Amniotic epithelial cell (primary cell): ENCODE results near the gene MAP3K1.

ENCODE experiments used
- DNase-seq: peaks from one replicate; pipeline ENCODE4 v3.0.0-alpha.2; 2010; ENCODE audit warnings: low read depth

Gene MAP3K1

DNA sequence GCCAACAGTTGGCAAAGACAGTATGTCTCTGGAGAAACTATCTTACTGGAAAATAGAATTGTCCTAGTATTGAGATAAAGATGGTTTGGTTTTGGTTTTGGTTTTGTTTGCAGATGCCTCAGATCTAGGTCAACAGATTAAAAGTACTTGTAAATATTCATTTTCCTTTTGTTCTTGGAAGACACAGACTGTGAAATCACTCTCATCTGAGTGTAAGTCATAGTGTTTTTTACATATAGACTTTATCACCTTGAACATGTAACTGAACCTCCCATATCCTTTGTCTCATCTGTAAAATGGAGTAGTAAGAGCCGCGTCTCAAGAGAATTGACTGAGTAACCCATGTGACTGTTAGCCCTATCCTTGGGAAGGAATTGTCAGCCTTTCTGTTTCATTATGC lies 34.3 kb downstream of the MAP3K1 start:
- peak; percentile 27 for DNase-seq

DNA sequence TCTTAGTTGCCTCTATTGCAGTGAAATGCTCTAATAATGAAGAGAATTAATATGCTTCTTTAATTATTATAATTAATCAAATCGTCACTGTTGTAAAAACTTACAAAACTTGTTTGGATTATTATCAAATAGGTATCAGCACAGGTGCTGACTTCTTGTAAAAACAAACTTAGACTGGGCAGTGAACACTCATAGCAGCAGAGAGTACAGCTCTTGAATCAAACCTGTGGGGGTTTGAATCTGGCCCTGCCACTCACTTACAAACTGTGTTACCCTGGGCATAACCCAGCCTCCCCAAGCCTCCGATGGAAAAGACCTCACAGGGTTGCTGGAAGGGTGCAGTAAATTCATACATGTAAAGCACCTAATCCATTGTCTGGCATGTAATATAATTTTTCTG lies 35.1 kb downstream of the MAP3K1 start:
- DNase-seq: peak; percentile 51

DNA sequence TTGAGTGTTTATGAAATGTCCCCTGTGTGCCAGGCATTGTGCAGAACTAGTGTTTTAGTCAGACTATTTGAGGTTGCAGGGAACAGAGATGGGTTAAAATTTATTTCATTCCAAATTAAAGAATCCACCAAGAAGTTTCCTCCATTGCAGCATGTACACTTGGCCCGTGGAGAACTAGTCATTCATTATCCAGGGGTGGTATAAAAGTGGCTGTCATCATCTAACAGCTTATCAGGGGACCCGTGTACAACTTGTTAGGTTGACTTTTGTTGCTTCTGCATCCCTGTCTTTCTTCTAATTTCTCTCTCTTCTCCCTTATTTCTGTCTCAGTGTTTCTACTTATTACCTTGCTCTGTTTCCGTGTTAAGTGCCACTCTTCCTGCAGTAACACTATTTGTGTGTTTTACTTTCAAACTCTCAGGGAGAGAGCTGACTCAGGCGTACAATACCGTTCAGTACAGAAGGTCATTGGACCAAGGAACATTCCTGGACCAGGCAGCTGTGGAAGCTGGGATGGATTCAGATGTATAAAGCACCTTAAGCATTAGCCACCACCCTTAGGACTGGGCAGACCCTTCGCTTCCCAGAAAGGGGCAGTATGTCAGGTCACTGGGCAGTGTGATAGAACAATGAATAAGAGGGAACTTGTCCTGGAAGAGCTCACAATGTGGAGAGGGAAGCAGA lies 36.1 kb downstream of the MAP3K1 start:
- DNase-seq: peak; percentile 69

DNA sequence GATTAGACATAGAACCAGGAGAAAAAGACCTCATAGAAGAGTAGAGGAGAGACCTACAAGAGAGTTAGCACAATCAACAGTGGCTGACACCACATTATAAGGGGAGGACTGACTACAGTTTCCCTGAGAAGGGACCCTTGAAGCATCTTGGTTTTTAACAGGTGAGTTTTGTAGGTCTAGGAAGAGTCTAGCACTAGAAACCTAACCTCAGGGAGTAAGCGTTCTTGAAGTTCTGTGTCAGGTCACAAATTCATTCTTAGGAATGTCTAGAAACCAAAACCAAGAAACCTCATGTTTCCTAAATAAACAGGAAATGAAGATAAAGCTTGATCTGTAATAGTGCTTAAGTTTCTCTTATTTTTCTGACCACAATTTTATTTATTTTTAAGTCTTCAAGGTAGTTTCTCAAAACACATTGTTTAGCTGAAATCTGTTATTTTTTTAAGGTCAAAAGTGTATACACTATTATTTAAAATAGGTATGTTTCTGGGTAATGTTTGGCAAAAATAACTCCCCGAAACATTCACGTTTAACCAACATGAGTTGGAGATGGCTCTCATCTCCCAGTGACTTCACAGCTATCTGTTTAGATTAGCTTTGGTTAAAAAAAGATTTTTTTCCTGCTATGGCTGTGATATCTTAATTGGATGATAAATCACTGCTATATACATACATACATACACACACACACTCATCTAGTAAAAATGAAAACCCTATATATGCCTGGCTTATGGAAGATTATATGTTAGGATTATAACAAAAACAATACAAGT lies 37.1 kb downstream of the MAP3K1 start:
- peak; percentile 81 for DNase-seq

DNA sequence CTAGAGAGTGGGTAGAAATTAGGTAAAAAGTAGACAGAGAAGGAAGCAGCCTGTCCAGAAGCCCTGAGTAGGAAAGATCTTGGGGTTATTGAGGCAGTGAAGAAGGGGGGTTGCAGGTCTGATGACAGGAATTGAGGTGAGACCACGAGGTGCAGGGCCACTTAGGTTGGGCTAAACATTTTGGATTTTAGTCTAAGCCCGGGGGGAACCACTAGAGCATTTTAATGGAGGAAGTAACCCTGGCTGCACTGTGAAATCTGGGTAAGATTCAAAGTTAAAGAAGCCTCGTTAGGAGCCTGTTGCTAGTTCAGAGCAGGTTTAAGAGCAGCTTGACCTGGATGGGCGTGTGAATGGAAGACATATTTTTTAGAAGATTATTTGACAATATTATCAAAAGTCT lies 38.3 kb downstream of the MAP3K1 start:
- no peak for DNase-seq

DNA sequence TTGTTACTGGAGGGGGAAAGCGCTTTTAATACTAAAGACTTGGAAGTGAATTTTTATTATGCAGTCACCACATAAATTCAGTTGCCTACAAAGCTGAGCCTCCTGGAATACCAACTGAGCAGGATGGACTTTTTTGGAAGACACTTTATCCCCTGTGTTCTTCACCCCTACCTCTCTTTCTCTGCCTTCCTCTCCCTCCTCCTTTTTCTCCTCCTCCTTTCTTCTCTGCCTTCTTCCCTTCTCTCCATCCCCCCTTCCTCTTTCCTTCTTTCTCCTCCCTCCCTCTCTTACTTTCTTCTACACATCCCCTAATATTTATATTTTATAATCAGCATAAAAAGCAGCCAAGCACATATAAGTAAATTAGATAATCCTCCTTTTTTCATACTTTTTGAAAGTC lies 39.6 kb downstream of the MAP3K1 start:
- DNase-seq: no peak

DNA sequence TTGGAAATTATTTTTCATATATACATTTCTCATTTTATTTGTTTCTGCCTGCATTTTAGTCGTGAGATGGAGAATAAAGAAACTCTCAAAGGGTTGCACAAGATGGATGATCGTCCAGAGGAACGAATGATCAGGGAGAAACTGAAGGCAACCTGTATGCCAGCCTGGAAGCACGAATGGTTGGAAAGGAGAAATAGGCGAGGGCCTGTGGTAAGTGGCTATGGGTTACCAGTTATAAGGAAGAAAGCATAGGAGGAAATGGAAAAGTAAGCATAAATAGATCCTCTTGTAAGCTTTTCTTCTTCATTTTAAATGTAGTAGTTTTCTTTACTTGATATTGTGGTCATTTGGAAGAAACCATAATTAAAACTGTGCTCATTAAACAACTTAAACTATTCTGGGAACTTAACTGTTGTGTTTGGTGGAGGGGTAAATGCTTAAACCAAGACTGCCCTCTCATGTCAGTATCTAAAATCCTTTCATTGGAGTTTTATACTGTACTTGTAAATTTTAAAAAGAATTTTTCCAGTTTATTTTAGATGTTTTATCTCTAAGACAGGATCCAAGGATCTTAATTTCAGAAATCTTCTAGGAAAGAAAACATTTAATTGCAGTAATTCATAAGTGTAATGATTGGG lies 41.3 kb downstream of the MAP3K1 start:
- DNase-seq: no peak

DNA sequence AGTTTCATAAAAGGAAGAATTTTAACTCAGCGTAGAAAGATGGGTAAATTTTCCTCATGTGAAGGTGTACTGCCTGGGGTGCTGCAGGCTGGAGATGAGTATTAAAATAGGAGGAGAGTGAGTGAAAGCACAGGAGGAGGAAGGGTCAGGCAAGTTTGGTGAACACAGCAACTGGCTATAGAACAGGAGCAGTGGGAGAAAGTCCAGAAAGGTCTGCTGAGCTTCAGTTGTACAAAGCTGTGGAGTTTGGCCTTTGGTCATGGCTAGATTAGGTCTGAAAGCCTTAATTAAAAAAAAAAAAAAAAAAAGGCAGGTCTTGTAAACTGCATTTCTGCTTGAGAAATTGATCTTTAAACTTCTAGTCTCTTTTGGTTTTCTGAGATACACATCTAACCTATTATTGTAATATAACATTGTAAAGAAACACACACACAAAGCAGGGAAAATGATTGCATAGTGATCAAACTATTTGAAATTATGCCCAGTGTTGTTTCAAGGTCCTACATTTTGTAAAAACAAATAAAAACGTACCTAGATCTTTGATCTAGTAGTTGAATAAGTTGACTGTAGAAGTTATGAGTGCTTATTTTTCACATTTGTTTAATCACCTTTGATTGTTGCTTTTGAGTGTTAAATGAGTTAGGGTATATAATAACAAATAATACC lies 43.6 kb downstream of the MAP3K1 start:
- no peak for DNase-seq

DNA sequence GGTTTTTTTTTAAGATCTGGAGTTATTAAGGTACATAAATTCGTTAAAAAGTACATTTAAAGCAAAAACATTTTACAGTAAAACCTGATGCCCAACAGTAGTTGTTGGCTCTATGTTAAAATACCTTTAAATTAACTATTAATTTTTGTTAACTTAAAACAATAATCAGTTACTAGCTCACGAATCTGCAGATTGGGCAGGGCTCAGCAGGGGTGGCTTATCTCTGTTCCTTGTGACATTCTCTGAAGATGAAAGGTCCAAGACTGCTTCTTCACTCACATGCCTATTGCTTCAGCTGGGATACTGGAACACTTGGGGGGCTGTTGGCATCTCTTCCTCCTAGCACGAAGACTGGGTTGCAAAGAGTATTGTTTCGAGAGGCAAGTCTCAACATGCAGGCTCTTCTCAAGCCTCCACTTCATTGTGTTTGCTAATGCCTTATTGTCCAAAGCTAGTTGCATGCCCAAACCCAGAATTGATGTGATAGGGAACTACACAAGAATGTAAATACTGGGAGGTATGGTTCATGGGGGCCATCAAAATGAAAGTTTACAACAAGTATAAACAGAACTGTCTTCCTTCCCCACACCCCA lies 46.6 kb downstream of the MAP3K1 start:
- DNase-seq: no peak

DNA sequence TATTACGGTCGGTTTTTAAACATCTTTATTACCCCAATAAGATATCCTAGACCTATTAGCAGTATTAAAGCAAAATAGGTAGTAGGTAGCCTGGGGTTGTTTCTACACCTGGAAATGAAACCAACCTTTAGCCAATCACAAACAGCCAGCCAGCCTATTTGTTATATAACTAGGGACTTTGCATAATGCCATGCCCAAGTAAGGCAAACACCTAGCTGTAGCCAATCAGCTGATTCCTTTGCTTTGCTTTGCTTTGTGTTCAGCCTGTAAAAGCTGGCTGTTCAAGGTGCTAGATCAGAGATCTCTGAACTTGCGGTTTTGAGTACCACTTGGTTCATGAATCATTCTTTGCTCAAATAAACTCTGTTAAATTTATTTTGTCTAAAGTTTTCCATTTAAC lies 47.6 kb downstream of the MAP3K1 start:
- DNase-seq: no peak

DNA sequence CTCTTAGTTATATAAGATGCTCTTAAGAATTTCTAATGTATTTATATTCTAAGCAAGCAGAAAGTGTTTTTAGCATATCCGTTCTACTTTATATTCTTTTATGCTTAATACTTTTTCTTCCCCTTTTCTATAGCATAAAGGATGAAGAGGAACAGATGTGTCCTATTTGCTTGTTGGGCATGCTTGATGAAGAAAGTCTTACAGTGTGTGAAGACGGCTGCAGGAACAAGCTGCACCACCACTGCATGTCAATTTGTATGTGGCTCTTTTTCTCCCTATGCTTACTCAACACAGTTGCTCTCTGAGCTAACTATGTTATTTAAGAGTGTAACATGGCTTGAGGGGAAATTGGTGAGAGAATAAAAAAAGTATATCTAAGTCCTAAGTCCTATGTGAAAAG lies 56.4 kb downstream of the MAP3K1 start:
- no peak for DNase-seq

DNA sequence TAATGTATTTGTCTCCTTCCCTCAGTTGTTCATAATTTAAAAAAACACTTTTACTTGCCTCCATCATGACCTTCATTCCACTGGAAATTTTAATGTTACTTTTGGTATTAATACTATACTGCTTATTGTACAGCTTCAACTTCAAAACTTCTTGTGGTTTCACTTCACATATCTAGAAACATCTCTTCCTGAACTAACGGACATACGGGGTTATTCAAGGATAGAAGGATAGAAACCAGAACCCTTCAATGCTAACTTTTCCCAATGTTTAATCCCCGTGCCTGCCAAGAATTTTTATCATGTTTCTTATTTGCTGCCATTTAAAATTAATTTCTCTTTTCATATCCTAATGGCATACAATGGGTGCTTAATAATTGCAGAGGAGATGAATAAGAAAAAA lies 57.7 kb downstream of the MAP3K1 start:
- DNase-seq: peak; percentile 65

DNA sequence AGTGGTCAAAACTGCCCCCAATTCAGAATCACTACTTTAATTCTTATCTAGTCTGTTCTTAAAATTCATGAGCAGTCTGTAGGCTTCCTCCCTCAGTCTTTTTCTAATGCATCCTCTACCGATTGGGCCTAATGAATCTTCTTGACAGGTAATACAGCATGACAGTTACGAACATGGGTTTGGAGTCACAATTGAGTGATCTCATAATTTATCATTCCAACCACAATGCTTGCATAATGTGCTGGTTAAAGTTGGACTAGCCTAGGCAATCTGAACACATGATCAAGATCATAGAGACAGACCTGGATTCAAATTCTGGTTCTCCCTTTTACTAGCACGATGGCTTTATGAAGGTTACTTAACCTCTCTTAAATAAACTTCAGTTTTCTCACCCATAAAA lies 61.0 kb downstream of the MAP3K1 start:
- peak; percentile 79 for DNase-seq

DNA sequence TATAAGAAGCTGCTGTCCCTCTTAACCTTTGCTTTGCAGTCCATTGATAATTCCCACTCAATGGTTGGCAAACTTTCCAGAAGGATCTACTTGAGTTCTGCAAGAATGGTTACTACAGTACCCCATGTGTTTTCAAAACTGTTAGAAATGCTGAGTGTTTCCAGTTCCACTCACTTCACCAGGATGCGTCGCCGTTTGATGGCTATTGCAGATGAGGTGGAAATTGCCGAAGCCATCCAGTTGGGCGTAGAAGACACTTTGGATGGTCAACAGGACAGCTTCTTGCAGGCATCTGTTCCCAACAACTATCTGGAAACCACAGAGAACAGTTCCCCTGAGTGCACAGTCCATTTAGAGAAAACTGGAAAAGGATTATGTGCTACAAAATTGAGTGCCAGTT lies 66.2 kb downstream of the MAP3K1 start:
- no peak for DNase-seq

DNA sequence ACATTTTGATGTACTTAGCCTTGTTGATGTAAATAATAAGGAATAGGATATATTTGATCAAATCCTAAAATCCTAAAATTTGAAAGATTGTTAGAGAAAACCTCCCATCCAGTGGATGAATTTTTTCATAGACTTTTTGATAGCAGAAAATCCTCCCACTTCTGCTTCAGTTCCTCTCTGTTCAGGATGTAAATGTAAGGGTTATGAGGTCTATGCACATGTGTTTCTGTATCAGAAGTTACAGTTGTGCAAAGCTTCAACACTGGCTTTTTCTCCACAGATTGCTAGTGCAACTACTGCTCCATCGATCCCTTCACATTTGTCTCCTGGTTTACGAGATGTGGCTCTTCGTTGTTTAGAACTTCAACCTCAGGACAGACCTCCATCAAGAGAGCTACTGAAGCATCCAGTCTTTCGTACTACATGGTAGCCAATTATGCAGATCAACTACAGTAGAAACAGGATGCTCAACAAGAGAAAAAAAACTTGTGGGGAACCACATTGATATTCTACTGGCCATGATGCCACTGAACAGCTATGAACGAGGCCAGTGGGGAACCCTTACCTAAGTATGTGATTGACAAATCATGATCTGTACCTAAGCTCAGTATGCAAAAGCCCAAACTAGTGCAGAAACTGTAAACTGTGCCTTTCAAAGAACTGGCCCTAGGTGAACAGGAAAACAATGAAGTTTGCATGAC lies 78.1 kb downstream of the MAP3K1 start:
- DNase-seq: no peak

DNA sequence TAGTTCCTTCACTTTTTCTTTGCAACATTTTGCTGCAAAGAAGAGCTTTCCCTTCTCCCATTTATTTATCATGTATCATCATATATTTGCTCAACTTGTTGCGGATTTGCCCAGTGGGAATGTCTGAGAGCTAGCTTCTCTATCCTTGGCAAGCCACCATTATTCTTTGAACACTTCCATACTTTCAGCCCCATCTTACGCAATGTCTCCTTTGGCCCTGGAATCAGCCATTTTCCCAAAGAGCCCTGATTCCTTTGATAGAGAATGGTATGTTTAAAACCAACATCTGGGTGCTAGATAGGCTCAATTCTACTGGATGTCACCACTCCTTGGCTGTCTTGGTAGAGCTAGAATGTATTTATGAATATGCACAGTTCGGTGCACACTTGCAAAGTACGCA lies 81.4 kb downstream of the MAP3K1 start:
- no peak for DNase-seq

DNA sequence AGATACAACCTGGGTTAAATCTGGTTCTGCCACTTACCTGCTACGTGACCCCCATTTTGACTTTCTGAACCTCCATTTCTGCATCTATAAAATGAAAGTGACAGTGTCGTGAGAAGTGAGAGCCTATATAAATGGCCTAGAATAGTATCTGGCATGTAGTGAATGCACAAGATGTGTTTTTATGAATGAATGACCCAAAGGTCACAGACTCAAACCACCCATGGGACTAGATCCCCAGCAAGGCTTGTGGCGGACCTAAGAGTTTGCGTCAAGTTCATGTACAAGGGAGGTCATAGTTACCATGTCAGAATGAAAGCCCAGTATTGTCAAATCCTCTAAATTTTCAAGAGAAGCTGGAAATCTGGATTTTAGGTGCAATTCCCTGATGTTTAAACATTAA lies 82.9 kb downstream of the MAP3K1 start:
- DNase-seq: no peak

DNA sequence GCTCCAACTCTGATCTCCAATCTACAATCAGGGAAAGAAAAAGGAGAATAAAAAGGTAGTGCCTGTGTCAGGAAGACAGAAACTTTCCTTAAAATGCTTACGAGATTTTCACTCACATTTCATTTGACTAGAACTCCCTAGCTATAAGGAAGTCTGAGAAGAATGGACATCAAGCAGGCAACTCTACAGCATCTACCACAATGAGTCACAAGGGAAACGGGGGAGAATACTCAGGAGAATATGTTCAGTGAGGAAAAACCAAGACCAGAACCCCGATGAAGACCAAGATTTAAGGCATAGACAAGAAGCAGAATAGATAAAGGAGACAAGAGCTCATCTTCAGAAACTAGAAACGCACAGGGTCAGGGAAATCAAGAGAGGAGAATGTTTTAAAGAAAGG lies 85.0 kb downstream of the MAP3K1 start:
- peak; percentile 66 for DNase-seq

DNA sequence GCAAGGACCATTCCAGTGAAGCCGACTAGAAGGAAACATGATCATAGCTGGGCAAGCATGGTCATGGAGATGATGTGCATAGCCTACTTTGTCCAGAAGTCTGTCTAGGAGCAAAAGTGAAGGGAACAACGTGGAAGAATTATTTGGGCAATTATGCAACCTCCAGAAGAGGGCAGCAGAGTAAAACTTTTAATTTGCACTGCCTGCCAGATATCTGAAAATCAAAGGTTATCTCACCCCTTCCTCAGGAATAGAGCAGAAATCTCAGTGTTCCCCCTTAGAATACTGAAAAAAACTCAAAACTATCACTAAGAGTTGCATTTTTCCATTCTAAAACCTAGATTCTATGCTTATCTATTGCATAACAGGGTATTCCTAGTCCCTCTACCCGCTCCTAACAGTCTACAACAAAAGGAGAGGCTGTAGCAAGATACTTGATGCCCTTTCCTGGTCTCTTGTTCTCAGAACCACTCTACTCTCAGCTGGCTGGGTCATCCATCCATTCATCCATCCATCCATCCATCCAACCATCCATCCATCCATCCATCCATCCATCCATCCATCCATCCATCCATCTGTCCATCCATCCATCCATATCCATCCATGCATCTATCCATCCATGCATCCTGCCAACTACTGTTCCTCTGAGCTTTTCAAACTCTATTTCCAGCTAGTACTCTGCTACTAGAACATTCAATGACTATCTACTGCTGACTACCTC lies 85.7 kb downstream of the MAP3K1 start:
- peak; percentile 33 for DNase-seq

DNA sequence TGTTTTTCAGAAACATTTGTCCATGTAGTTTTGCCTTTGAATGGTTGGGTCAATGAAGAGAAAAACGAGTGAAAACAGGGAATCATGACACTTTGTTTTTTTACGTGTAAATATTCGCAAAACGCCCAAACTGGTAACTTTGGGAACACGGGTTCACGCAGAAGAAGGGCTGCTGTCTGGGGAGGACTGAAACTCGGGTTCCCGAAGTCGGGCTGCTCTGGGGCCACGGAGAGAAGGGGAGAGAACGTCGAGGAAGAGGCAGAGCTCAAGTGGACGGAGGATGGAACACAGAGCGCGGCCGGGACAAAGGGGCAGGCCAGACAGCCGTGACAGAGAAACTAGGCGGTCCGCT lies 93.6 kb downstream of the MAP3K1 start:
- DNase-seq: no peak
